Thyroid gland (tissue), 4 donors: ENCODE results near the gene ZBTB44.

Experiments used
- CTCF ChIP-seq, 6 experiments: fragments of 200-600 bp in 3 of 6; fragments of 450-650 bp in 3 of 6; sonication (generic) in 3 of 6; IDR thresholded peaks; one replicate each; pipeline ENCODE4 v1.5.1; 2016 to 2019; ENCODE audit warnings: antibody characterized with exemption in 6 of 6, mild to moderate bottlenecking in 2 of 6, inconsistent platforms in 1 of 6, moderate library complexity in 1 of 6
- POLR2A ChIP-seq, 2 donors: fragments of 450-650 bp; IDR thresholded peaks; one replicate each; pipeline ENCODE4 v1.6.1; 2017; ENCODE audit warnings: antibody characterized with exemption in 2 of 2, mild to moderate bottlenecking in 2 of 2, moderate library complexity in 1 of 2

- TF ChIP-seq POLR2A (IDR thresholded peaks at IDR 0.05) (no peak), CTCF (IDR thresholded peaks at IDR 0.05) (no peak)
Observed at GRCh38 chr11:130344841-130345240, 30.1 kb upstream of the ZBTB44 start.
